NCI-H1105 (cell line): ENCODE data around the gene OSGEP.
A peak's percentile ranks its signal among the peaks of the same experiment; 100 is the strongest.

Experiments used
- DNase-seq: peaks from one replicate; lab custom pipeline; 2025; lab: John Stamatoyannopoulos, UW

Gene OSGEP

DNA sequence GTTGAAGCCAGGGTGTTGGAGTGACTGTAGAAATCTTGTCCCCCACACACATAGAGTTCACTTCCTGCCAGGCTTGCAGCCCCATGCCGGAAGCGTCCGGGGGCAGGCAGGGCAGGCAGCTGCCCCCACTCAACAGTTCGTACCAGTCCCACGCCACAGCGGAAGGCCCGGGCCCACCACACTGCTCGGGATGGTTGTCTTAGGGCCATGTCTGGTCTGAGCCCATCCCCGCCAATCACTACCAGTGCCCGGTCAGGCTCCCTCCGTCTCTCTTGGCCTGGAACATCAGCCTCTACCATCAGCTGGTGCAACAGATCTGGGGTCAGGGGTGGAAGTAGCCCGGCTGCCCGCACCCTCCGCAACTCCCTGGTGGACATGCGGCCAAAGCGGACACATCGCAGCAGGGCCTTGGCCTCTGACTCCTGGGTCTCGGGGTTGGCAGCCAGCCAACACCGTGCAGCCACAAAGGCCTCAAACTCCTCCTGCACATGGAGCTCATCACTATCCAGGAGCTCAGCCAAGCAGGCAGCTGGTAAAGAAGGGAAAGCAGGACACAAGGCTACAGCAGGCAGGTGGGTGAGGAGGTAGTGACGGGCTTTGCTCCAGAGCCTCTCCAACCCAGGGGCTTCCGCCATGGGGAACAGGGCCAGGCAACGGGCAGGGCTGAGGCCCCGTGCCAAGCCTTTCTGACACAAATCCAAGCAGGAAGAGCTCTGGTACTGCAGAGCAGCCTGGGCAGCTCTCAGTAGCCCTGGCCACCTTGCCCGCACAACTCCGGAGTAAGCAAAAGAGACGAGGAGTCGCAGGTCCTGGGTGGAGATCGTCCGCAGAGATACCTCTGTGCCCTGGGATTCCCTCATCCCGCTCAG is 24.6 kb downstream of the OSGEP start:
- DNase-seq, result peak; percentile 28

GRCh38 chr14:20428802-20429201 is 25.8 kb downstream of the OSGEP start:
- no peak for DNase-seq

DNA sequence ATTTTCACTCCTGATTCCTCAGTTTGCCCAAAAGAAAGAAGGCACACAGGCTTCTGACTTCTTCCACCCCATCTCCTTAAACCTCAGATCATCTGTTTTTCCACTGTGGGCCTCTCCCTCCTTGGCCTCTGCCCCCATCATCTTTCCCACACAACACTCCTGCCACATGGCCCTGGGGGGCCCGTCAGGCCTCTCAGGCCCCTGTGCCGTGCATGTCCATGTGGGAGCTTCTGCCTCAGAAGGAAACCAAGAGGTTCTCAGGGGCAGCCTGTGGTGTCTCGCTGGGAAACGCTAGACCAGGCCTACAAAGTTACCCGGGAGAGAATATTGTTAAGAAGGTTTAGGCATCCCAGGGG is 26.6 kb downstream of the OSGEP start:
- no peak for DNase-seq

GRCh38 chr14:20427231-20428009 is 27.2 kb downstream of the OSGEP start:
- no peak for DNase-seq

- no peak for DNase-seq
Measured at GRCh38 chr14:20424851-20425250, 29.8 kb downstream of the OSGEP start.

- DNase-seq, result no peak
Measured at GRCh38 chr14:20422886-20423285, 31.7 kb downstream of the OSGEP start.

DNA sequence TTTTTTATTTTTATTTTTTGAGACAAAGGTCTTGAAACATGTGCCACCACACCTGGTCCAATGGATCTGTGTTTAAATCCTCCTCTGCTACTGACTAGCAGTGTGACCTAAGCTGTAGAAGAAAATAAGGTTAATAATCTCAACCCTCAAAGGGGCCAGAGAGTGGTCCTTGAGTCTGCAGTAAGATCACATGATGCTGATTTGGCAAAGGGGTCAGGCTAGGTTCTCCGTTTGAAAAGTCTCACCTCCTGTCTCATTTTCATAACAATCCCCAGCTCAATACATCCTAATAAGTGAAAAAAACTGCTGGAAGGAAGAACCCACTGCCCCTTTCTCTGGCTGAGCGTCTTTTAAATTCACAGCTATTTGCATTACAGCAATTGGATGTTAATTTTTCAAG is 33.3 kb downstream of the OSGEP start:
- DNase-seq, result no peak

GRCh38 chr14:20419419-20419818 is 35.2 kb downstream of the OSGEP start:
- DNase-seq, result no peak

GRCh38 chr14:20418501-20418909 is 36.1 kb downstream of the OSGEP start:
- DNase-seq, result no peak

GRCh38 chr14:20417250-20418186 is 37.1 kb downstream of the OSGEP start:
- peak; percentile 89 for DNase-seq

DNA sequence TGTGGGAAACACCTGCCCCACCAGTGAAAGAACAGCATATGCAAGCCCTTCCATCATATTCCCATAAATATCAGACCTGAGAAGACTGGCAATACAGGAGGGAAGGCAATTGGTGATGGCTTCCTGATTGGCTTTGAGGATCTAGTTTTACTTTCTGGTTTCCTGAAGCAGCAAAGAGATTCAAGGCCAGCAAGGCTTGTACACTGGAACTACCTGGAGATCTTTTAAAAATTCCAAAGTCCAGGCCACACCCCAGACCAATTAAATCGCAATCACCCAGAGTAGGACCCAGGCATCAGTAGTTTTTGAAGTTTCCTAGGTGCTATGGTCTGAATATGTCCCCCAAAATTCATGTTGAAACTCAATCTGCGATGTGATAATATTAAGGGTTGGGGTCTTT is 38.4 kb downstream of the OSGEP start:
- no peak for DNase-seq

- peak; percentile 15 for DNase-seq
Measured at GRCh38 chr14:20415782-20416206, 38.8 kb downstream of the OSGEP start.

GRCh38 chr14:20413744-20414082 is 40.9 kb downstream of the OSGEP start:
- DNase-seq, result no peak

- DNase-seq, result peak; percentile 79
Measured at GRCh38 chr14:20412876-20413743, 41.5 kb downstream of the OSGEP start, which contains the start of gene TEP1. TSS of gene TEP1 (minus strand) at chr14:20413501. CDS start at chr14:20408439, 5,062 bp downstream.

- no peak for DNase-seq
Measured at GRCh38 chr14:20412411-20412810, 42.2 kb downstream of the OSGEP start.

- no peak for DNase-seq
Measured at GRCh38 chr14:20409226-20409625, 45.4 kb downstream of the OSGEP start.

DNA sequence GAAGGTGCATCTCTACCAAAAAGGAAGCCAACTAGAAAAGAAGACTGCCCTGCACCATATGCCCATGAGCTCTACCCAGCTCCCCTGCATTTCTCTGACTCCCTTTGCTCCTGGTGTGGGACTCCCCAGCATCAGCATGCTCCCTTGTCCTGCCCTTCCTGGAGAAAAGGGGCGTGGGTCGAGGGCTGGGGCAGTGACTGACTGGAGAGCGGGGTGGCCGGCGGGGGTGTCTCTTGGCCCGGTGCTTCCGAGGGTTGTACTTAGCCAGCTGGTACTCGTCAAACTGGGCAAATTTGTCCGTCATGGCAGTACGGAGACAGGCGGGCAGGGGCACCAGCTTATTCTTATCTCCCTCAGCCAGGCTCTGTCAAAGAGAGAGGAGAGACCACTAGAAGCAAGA is 51.1 kb downstream of the OSGEP start:
- DNase-seq, result no peak

GRCh38 chr14:20400965-20401593 is 53.5 kb downstream of the OSGEP start:
- DNase-seq, result no peak

- no peak for DNase-seq
Measured at GRCh38 chr14:20400589-20400964, 54.0 kb downstream of the OSGEP start.

GRCh38 chr14:20397511-20397910 is 57.1 kb downstream of the OSGEP start:
- DNase-seq, result no peak
